ENCODE measurements around the gene SPTBN2.

Gene SPTBN2

DNA sequence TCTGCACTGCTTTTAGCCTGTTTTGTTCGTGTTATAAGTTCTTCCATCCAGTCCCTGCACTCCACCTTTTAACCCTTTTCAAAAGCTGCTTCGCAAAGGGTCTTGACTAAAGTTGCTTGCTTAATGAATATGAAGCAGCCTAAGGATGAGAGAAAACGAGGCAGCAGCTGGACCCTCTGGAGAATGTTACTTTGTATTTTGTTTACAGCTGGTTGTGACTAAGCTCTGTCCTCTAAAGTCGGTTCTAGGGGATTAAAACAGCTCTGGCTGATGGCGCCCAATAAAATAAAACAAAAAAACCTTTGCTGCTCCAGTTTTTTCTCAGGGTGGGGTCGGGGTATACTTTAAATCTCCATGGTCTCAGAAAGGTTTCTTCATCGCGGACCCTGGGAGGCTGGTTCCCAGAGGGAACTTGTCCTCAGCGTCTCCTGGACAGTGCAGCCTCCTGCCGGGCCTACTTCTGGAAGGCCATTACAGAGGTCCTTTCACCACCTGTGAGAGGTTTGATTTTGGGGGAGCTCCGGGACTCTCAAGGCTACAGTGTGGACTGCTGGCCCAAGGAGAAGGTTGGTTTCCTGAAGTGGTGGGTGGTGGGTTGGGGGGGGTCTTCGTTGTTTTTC, 91.3 kb downstream of the SPTBN2 start:
- DNase-seq: no peak

DNA sequence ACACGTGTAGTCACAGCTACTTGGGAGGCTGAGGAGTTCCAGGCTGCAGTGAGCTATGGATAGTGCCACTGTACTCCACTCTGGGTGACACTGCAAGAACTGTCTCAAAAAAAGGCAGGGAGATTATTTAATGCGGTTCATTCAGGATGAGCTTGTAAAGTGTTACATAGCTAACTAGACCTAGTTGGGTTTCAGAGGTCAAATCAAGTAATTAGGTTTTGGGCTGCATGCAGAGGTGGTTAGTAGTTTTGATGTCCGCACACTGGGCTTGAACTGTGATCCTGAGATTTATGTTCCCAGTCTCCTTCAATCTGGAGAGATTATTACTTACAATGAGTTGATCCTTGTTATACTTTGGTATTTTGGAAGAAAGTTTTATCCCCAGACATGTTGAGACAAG, 92.6 kb downstream of the SPTBN2 start:
- no peak for DNase-seq
